Measurements from ENCODE around the gene ZBTB8B.

GRCh38 chr1:32501865-32502264 is 37.0 kb downstream of the ZBTB8B start:
- TF ChIP-seq CTCF (IDR thresholded peaks at IDR 0.05; ENCODE audit: low read length): no peak
- TF ChIP-seq EZH2 (optimal IDR thresholded peaks at IDR 0.05; ENCODE audit: low read depth, low read length): no peak
